Tibial nerve (tissue), 3 donors: ENCODE data around the gene AASS.

Experiments used
- POLR2A ChIP-seq, 2 donors: fragments of 450-650 bp; IDR thresholded peaks; one replicate each; pipeline ENCODE4 v1.6.1; 2017; ENCODE audit warnings: antibody characterized with exemption in 2 of 2, mild to moderate bottlenecking in 2 of 2, moderate library complexity in 2 of 2
- TF ChIP-seq, protein P1 (sequence below), 5 experiments: fragments of 200-600 bp in 3 of 5; fragments of 450-650 bp in 2 of 5; sonication (generic) in 3 of 5; IDR thresholded peaks; one replicate each; pipeline ENCODE4 v1.5.1; 2016 to 2019; ENCODE audit warnings: antibody characterized with exemption in 5 of 5, mild to moderate bottlenecking in 3 of 5, moderate library complexity in 2 of 5

GRCh38 chr7:122161628-122162027 is 17.6 kb upstream of the AASS start:
- TF ChIP-seq, protein P1, sequence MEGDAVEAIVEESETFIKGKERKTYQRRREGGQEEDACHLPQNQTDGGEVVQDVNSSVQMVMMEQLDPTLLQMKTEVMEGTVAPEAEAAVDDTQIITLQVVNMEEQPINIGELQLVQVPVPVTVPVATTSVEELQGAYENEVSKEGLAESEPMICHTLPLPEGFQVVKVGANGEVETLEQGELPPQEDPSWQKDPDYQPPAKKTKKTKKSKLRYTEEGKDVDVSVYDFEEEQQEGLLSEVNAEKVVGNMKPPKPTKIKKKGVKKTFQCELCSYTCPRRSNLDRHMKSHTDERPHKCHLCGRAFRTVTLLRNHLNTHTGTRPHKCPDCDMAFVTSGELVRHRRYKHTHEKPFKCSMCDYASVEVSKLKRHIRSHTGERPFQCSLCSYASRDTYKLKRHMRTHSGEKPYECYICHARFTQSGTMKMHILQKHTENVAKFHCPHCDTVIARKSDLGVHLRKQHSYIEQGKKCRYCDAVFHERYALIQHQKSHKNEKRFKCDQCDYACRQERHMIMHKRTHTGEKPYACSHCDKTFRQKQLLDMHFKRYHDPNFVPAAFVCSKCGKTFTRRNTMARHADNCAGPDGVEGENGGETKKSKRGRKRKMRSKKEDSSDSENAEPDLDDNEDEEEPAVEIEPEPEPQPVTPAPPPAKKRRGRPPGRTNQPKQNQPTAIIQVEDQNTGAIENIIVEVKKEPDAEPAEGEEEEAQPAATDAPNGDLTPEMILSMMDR (IDR thresholded peaks at IDR 0.05): no peak
- TF ChIP-seq POLR2A (IDR thresholded peaks at IDR 0.05): no peak
